Nephron (organoid): Measurements from ENCODE around the gene SNX7.
A peak's percentile ranks its signal among the peaks of the same experiment; 100 is the strongest.

Experiments used
- H3K27ac Mint-ChIP-seq, 3 experiments: 2 replicates each; pipeline ENCODE4 v1.8.0; 2020; ENCODE audit warnings: mixed read lengths in 3 of 3, mild to moderate bottlenecking in 2 of 3, moderate library complexity in 1 of 3
- H3K27me3 Mint-ChIP-seq: 2 replicates; pipeline ENCODE4 v1.8.0; 2021; ENCODE audit warnings: low read depth, mild to moderate bottlenecking, moderate library complexity, mixed read lengths
- H3K36me3 Mint-ChIP-seq: 2 replicates; pipeline ENCODE4 v1.8.0; 2020; ENCODE audit warnings: low read depth, mixed read lengths
- H3K4me1 Mint-ChIP-seq: 2 replicates; pipeline ENCODE4 v1.8.0; 2020; ENCODE audit warnings: mixed read lengths
- H3K4me3 Mint-ChIP-seq, 3 experiments: 2 replicates each; pipeline ENCODE4 v1.8.0; 2020; ENCODE audit warnings: mild to moderate bottlenecking in 3 of 3, mixed read lengths in 3 of 3, moderate library complexity in 2 of 3
- H3K9me3 Mint-ChIP-seq: 2 replicates; pipeline ENCODE4 v1.8.0; 2020; ENCODE audit warnings: mixed read lengths
- CTCF ChIP-seq, 3 experiments: fragments of 200-600 bp; sonication (generic); IDR thresholded peaks; one replicate each; pipeline ENCODE4 v1.5.0; 2021; ENCODE audit warnings: antibody characterized with exemption in 3 of 3; ENCODE audit not compliant: unreplicated experiment in 3 of 3

Gene SNX7

GRCh38 chr1:98661544-98662355 lies at the start of gene SNX7:
Gene SNX7, plus strand, starts transcription at chr1:98661721. Its CDS starts 11 bp downstream, at chr1:98661732.
- Mint-ChIP-seq H3K4me1 (peaks cover 21% of the 10 kb centered on the region), H3K4me3 (peak within 1 kb of the TSS; percentile 98 to 100 (median 99)), H3K36me3 (no peaks in the 10 kb centered on the region), H3K9me3 (no peaks in the 10 kb centered on the region), H3K27ac (peak within 1 kb of the TSS; percentile 94 to 99 (median 98)), H3K27me3 (peaks cover 11% of the 10 kb centered on the region)
- TF ChIP-seq CTCF (IDR thresholded peaks at IDR 0.05; ENCODE audit: unreplicated experiment in 3 of 3) = peak; percentile 18 to 37 (median 20)

GRCh38 chr1:98637316-98637715 lies 24.2 kb upstream of the SNX7 start:
- Mint-ChIP-seq H3K4me1 (no peaks in the 10 kb centered on the region), H3K27me3 (no peaks in the 10 kb centered on the region), H3K9me3 (peaks cover 17% of the 10 kb centered on the region), H3K27ac (no peak overlapping the region), H3K36me3 (no peaks in the 10 kb centered on the region), H3K4me3 (no peak overlapping the region)
- TF ChIP-seq CTCF (IDR thresholded peaks at IDR 0.05; ENCODE audit: unreplicated experiment in 3 of 3) = no peak

- TF ChIP-seq CTCF (IDR thresholded peaks at IDR 0.05; ENCODE audit: unreplicated experiment in 3 of 3) = no peak
- Mint-ChIP-seq H3K9me3 (peaks cover 17% of the 10 kb centered on the region), H3K27me3 (no peaks in the 10 kb centered on the region), H3K36me3 (no peaks in the 10 kb centered on the region), H3K4me3 (no peak overlapping the region), H3K4me1 (no peaks in the 10 kb centered on the region), H3K27ac (no peak overlapping the region)
Measured at GRCh38 chr1:98638185-98638584, 23.3 kb upstream of the SNX7 start.

GRCh38 chr1:98644510-98644909 lies 17.0 kb upstream of the SNX7 start:
- H3K27ac Mint-ChIP-seq = no peak overlapping the region
- peaks cover 3% of the 10 kb centered on the region for H3K27me3 Mint-ChIP-seq
- no peaks in the 10 kb centered on the region for H3K36me3 Mint-ChIP-seq
- no peak for TF ChIP-seq CTCF (IDR thresholded peaks at IDR 0.05; ENCODE audit: unreplicated experiment in 3 of 3)
- H3K4me1 Mint-ChIP-seq = no peaks in the 10 kb centered on the region
- H3K9me3 Mint-ChIP-seq = peaks cover 17% of the 10 kb centered on the region
- H3K4me3 Mint-ChIP-seq = no peak overlapping the region

- Mint-ChIP-seq H3K27me3 (peaks cover under 1% of the 10 kb centered on the region), H3K9me3 (peaks cover 6% of the 10 kb centered on the region), H3K27ac (no peak overlapping the region), H3K4me1 (no peaks in the 10 kb centered on the region), H3K4me3 (no peak overlapping the region), H3K36me3 (no peaks in the 10 kb centered on the region)
- no peak for TF ChIP-seq CTCF (IDR thresholded peaks at IDR 0.05; ENCODE audit: unreplicated experiment in 3 of 3)
Measured at GRCh38 chr1:98651116-98651632, 10.3 kb upstream of the SNX7 start.

GRCh38 chr1:98653123-98653522 lies 8.4 kb upstream of the SNX7 start:
- no peak overlapping the region for H3K27ac Mint-ChIP-seq
- no peaks in the 10 kb centered on the region for H3K27me3 Mint-ChIP-seq
- no peaks in the 10 kb centered on the region for H3K36me3 Mint-ChIP-seq
- TF ChIP-seq CTCF (IDR thresholded peaks at IDR 0.05; ENCODE audit: unreplicated experiment in 3 of 3) = no peak
- no peak overlapping the region for H3K4me3 Mint-ChIP-seq
- no peaks in the 10 kb centered on the region for H3K4me1 Mint-ChIP-seq
- peaks cover 6% of the 10 kb centered on the region for H3K9me3 Mint-ChIP-seq
